ENCODE measurements around the gene METTL16. TPM values are rescaled to one million over a fixed set of nuclear protein-coding genes. Genes with fewer than 3 reads are reported as not detected.

METTL16 gene
- total and polyA plus RNA-seq, 7 donors, result 6.5 to 33.2 (median 18.3) TPM

DNA sequence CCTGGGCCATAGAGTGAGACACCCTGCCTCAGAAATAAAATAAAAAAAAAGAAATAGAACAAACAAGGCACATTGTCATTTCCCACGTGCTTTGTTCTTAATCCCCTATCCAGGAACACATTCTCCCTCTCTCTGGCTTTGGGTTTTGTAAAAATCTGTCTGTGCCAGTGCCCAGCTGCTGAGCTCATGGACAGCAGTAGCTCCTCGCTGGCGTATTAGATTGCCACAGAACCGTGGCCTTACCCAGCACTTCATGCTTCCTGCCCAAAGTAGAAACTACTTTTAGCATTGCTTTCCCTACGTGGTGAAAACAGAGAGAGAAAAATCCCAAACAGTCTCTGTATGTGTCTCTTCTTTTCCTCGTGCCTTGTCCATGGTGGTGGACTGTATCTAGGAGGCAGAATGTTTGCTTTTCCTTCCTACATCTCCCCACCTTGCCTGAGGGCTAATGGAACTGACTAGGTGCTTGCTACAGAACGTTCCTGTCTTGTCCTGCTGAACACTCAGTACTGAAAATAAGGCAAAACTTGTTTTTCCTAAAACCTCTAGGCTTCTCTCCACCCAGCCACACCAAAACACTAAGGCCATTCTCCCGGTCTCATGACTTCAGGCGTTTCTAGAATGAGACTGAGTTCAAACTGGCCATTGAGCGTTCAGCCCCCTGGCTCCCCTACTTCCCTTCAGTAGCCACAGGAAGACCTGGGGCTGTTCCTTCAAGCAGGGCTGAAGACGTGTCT is 137.0 kb downstream of the METTL16 start:
- DNase-seq, result no peak
- 88% methylated on average over 11 of the region's 11 CpGs for WGBS, 2 donors
- H3K9me3 ChIP-seq, result no peaks in the 10 kb centered on the region
- TF ChIP-seq EP300 (IDR thresholded peaks at IDR 0.05), result no peak
- TF ChIP-seq CTCF (IDR thresholded peaks at IDR 0.05), result no peak
- TF ChIP-seq POLR2AphosphoS5 (IDR thresholded peaks at IDR 0.05), result no peak
- TF ChIP-seq POLR2A (IDR thresholded peaks at IDR 0.05), result no peak
- no peak overlapping the region for H3K4me3 ChIP-seq
- intact Hi-C loops (cut with DNase I), result no loop called here
- peak overlapping the region in 1 of 4 donors; percentile 27 for H3K27ac ChIP-seq
- peaks cover 18 to 79% (median 35%) of the 10 kb centered on the region in 4 donors for H3K36me3 ChIP-seq
- peaks cover 0 to 5% (median 2%) of the 10 kb centered on the region in 4 donors for H3K4me1 ChIP-seq
- H3K27me3 ChIP-seq, result no peaks in the 10 kb centered on the region

DNA sequence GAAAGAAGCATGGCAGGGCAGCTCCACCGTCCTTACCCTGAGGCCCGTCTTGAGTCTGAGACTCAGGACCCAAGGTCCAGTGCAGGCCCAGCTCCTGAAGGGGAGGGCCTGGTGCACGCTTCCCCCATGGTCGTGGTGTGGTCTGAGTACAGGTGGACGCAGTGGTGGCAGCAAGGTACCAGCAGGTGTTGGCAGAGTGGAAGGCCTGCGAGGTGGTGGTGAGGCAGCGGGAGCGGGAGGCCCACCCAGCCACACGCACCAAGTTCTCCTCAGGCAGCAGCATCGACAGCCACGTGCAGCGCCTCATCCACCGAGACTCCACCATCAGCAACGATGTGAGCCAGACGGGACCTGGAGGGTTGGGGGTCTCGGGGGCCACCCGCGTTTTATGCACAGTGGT is 138.5 kb downstream of the METTL16 start:
- no peaks in the 10 kb centered on the region for H3K9me3 ChIP-seq
- no peak for DNase-seq
- WGBS, 2 donors, result 95 to 96% methylated on average over 18 of the region's 18 CpGs
- intact Hi-C loops (cut with DNase I), result no loop called here
- H3K27me3 ChIP-seq, result no peaks in the 10 kb centered on the region
- no peak overlapping the region for H3K27ac ChIP-seq
- TF ChIP-seq POLR2AphosphoS5 (IDR thresholded peaks at IDR 0.05) (no peak), POLR2A (IDR thresholded peaks at IDR 0.05) (no peak), EP300 (IDR thresholded peaks at IDR 0.05) (no peak), CTCF (IDR thresholded peaks at IDR 0.05) (no peak)
- no peak overlapping the region for H3K4me3 ChIP-seq
- H3K4me1 ChIP-seq, result peaks cover 0 to 17% (median 13%) of the 10 kb centered on the region in 4 donors
- peaks cover 18 to 64% (median 28%) of the 10 kb centered on the region in 4 donors for H3K36me3 ChIP-seq

DNA sequence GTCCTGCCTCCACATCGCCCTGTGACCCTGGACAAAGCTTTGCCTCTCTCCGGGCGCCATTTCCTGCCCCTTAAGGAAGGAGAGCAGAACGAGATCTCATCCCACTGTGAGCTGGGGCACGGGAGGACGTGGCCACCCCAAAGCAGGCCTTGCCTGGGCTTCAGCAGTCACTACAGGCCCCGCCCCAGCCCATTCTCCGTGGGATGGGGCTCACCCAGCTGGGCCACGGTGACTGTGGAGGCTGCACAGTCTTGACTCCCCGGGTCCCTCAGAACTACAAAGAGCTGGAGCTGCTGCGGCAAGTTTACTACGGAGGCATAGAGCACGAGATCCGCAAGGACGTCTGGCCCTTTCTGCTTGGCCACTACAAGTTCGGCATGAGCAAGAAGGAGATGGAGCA is 139.0 kb downstream of the METTL16 start:
- H3K36me3 ChIP-seq, result peaks cover 14 to 59% (median 25%) of the 10 kb centered on the region in 4 donors
- no peak for TF ChIP-seq POLR2AphosphoS5 (IDR thresholded peaks at IDR 0.05)
- TF ChIP-seq CTCF (IDR thresholded peaks at IDR 0.05), result no peak
- TF ChIP-seq POLR2A (IDR thresholded peaks at IDR 0.05), result no peak
- no peak for TF ChIP-seq EP300 (IDR thresholded peaks at IDR 0.05)
- intact Hi-C loops (cut with DNase I), result no loop called here
- DNase-seq, result no peak
- H3K9me3 ChIP-seq, result no peaks in the 10 kb centered on the region
- peaks cover 0 to 22% (median 17%) of the 10 kb centered on the region in 4 donors for H3K4me1 ChIP-seq
- WGBS, 2 donors, result 91 to 93% methylated on average over 16 of the region's 16 CpGs
- no peak overlapping the region for H3K4me3 ChIP-seq
- H3K27ac ChIP-seq, result no peak overlapping the region
- no peaks in the 10 kb centered on the region for H3K27me3 ChIP-seq

- Histone ChIP-seq H3K9me3 (no peaks in the 10 kb centered on the region), H3K4me1 (peaks cover 0 to 27% (median 20%) of the 10 kb centered on the region in 4 donors), H3K36me3 (peaks cover 11 to 55% (median 24%) of the 10 kb centered on the region in 4 donors), H3K4me3 (no peak overlapping the region), H3K27me3 (no peaks in the 10 kb centered on the region), H3K27ac (no peak overlapping the region)
- no peak for TF ChIP-seq EP300 (IDR thresholded peaks at IDR 0.05)
- TF ChIP-seq POLR2AphosphoS5 (IDR thresholded peaks at IDR 0.05), result no peak
- TF ChIP-seq POLR2A (IDR thresholded peaks at IDR 0.05), result no peak
- no peak for TF ChIP-seq CTCF (IDR thresholded peaks at IDR 0.05)
- intact Hi-C loops (cut with DNase I), result no loop called here
- no peak for DNase-seq
- WGBS, 2 donors, result 96% methylated on average over 26 of the region's 26 CpGs
Observed at GRCh38 chr17:2372180-2372579, 139.5 kb downstream of the METTL16 start.
